ENCODE results near the gene JPH4. TPM values are rescaled to one million over a fixed set of nuclear protein-coding genes. Genes with fewer than 3 reads are reported as not detected.

The JPH4 gene
- total RNA-seq, 1 experiment from 2014 or later = 0.15 TPM

DNA sequence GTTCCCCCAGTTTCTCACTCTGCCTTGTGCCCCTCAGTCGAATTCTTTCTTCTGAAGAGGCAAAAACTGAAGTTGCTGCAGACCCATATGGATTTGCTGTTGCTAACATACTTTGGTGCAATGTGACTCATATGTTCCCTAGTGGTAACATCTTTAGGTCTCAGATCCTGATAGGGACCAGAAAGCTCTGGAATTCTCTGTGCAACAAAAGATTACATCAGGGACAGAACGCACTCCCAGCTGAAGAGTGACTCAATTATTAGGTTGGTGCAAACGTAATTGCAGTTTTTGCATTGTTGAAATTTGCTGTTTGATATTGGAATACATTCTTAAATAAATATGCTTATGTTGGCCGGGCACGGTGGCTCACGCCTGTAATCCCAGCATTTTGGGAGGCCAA lies 49.4 kb upstream of the JPH4 start:
- Histone ChIP-seq H3K9me3 (ENCODE audit: control insufficient read depth in 1 of 2, insufficient read depth in 1 of 2, low read depth in 1 of 2, low read length in 2 of 2) (peaks cover 12 to 21% of the 10 kb centered on the region in 2 experiments; a peak in 3 of 4 replicates), H3K4me2 (ENCODE audit: low read length) (no peak overlapping the region), H3K4me1 (ENCODE audit: control insufficient read depth in 1 of 2, insufficient read depth in 2 of 2, low read length in 2 of 2) (peaks cover 6% of the 10 kb centered on the region in 2 experiments; a peak in 3 of 4 replicates), H3K9me2 (ENCODE audit: insufficient read depth) (no peaks in the 10 kb centered on the region), H4K20me1 (ENCODE audit: insufficient read depth) (no peaks in the 10 kb centered on the region), H3K27me3 (ENCODE audit: insufficient read depth, low read length) (no peaks in the 10 kb centered on the region), H3K27ac (ENCODE audit: low read depth, low read length) (no peak overlapping the region), H3K4me3 (replicated peaks in 1 of 2; ENCODE audit: low read depth in 1 of 2, low read length in 2 of 2) (no peak overlapping the region), H3K9ac (ENCODE audit: low read length) (no peak overlapping the region), H3K79me2 (ENCODE audit: insufficient read depth, low read length) (no peaks in the 10 kb centered on the region), H3K36me3 (ENCODE audit: control insufficient read depth in 1 of 2, insufficient read depth in 2 of 2, low read length in 2 of 2) (no peaks in the 10 kb centered on the region), H2AFZ (ENCODE audit: low read depth, low read length, poor library complexity, severe bottlenecking) (no peak overlapping the region)
- ATAC-seq = no peak
- ChIA-PET RAD21 (ENCODE audit: low non-redundant PET in 1 of 2, low total read pairs in 2 of 2, uncharacterized antibody in 2 of 2, unreplicated experiment in 2 of 2) (no interaction called here), CTCF (interaction anchor here (1.3 to 1.4 kb wide), 2 partner anchors 39 to 283 kb away, joined by 3 to 4 read pairs; no protein-coding TSS in a partner anchor), POLR2A (no interaction called here)
- DNase-seq (ENCODE audit: low read depth, low spot score) = no peak
- BruUV-seq (replicated peaks) = no TSS peak
- intact Hi-C loops (cut with micrococcal nuclease) = no loop called here
- no peak for TF ChIP-seq RAD21 (IDR thresholded peaks at IDR 0.05; ENCODE audit: low read depth)
- TF ChIP-seq MAX (IDR thresholded peaks at IDR 0.05) = no peak
- no peak for TF ChIP-seq SP1 (IDR thresholded peaks at IDR 0.05; ENCODE audit: low read depth)
- no peak for TF ChIP-seq EZH2phosphoT487 (IDR thresholded peaks at IDR 0.05; ENCODE audit: borderline replicate concordance)
- TF ChIP-seq SIN3A (IDR thresholded peaks at IDR 0.05; ENCODE audit: low read depth) = no peak
- no peak for TF ChIP-seq REST (IDR thresholded peaks at IDR 0.05; ENCODE audit: low read depth)
- TF ChIP-seq CBX3 (IDR thresholded peaks at IDR 0.05; ENCODE audit: low read depth) = no peak
- TF ChIP-seq EZH2 (IDR thresholded peaks at IDR 0.05) = no peak
